Femur (tissue), 1 donor: ENCODE data around the gene MYO1G.
A peak's percentile ranks its signal among the peaks of the same experiment; 100 is the strongest.

Experiments used
- DNase-seq: peaks from one replicate; pipeline ENCODE4 v3.0.0-alpha.2; 2017

MYO1G gene

GRCh38 chr7:44980393-44981034 is 1.7 kb upstream of the MYO1G start:
- peak; percentile 48 for DNase-seq

GRCh38 chr7:44979481-44980392 is 922 bp upstream of the MYO1G start:
- DNase-seq: no peak

- no peak for DNase-seq
These were observed 868 bp downstream of the MYO1G start for GRCh38 chr7:44977959-44978335.

GRCh38 chr7:44977304-44977958 is 1.4 kb downstream of the MYO1G start:
- no peak for DNase-seq

GRCh38 chr7:44976746-44977196 is 2.0 kb downstream of the MYO1G start:
- no peak for DNase-seq

- no peak for DNase-seq
These were observed 2.6 kb downstream of the MYO1G start for GRCh38 chr7:44976040-44976745.

- DNase-seq: no peak
These were observed 3.3 kb downstream of the MYO1G start for GRCh38 chr7:44975331-44976039.

GRCh38 chr7:44974549-44974948 is 4.3 kb downstream of the MYO1G start:
- no peak for DNase-seq

GRCh38 chr7:44973610-44974401 is 5.0 kb downstream of the MYO1G start:
- no peak for DNase-seq

- DNase-seq: peak; percentile 8
These were observed 6.3 kb downstream of the MYO1G start for GRCh38 chr7:44972562-44972961.

GRCh38 chr7:44971902-44972441 is 6.8 kb downstream of the MYO1G start:
- no peak for DNase-seq

GRCh38 chr7:44971188-44971901 is 7.5 kb downstream of the MYO1G start:
- DNase-seq: no peak

GRCh38 chr7:44970523-44971051 is 8.2 kb downstream of the MYO1G start:
- no peak for DNase-seq

- no peak for DNase-seq
These were observed 8.9 kb downstream of the MYO1G start for GRCh38 chr7:44969701-44970522.

GRCh38 chr7:44969049-44969700 is 9.6 kb downstream of the MYO1G start:
- DNase-seq: no peak

GRCh38 chr7:44967571-44968446 is 11.0 kb downstream of the MYO1G start:
- DNase-seq: peak; percentile 45

GRCh38 chr7:44966731-44967538 is 11.9 kb downstream of the MYO1G start:
- DNase-seq: no peak
